GM19452 (cell line): ENCODE measurements around the gene GRIK5.
"Not testable (repeated sequence)": the region's sequence is repeated elsewhere in the genome, so short reads cannot be mapped to it uniquely, and the experiment has no call there.

ENCODE experiments used
- ATAC-seq: cut with Tn5 transposase; IDR thresholded peaks from one replicate; pipeline ENCODE4 v1.9.1; 2021; ENCODE audit not compliant: unreplicated experiment

Gene GRIK5

DNA sequence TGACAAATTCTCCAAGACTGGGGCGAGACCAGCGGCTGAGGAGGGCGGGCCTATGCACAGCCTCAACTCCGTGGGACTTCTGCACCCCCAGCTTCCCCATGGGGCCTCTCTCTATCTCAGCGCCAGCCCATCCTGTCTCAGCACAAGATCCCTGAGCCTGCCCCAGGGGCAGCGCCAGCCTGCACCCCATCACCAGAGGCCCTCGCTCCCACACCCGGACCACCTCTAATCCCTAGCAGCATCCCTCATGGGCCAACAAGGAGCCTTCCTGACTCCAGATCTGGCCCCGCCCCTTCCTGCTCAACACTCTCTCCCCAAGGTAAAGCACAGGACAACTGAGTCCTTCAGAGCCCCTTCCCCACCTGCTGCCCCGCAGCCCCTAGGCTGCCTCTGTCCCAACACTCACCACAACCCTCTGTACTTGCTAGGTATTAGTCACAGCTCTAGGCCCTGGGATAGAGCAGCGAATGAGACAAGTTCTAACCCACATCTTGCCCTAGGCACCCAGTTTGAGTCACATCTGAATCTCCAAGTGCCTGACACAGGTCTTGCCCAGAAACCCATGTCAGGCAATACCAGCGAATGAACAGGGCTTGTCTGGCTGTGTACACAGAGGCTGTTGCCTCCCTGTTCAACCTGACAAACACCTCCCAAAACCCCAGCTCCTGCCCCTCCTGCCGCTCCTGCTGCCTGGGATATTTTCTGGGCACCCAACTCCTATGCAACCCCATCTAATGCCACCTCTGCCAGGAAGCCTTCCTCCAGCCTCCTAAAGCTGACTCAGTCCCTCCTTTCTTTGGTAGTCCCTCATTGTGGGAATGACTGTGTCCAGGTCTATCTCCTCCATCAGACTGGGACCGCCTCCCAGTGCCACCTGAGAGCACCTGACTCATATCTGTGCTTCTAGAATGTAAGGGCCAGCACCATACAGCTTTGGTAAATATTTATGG lies 18.6 kb downstream of the GRIK5 start:
- ATAC-seq: no peak

DNA sequence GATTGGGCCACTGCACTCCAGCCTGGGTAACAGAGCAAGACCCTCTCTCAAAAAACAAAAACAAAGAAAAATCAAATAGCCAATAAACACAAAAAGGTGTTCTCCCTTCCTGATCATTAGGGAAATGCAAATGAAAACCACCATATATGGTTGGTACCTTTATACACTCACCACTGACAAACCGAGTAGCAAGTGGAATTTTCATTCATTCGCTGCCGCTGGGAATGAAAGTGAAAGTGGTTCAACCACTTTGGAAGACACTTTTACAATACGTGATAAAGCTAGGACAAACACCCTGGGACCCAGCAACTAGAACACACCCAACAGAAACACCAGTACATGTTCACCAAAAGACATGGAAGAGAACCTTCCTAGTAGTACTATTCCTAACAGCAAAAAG lies 21.0 kb downstream of the GRIK5 start:
- ATAC-seq: no peak

DNA sequence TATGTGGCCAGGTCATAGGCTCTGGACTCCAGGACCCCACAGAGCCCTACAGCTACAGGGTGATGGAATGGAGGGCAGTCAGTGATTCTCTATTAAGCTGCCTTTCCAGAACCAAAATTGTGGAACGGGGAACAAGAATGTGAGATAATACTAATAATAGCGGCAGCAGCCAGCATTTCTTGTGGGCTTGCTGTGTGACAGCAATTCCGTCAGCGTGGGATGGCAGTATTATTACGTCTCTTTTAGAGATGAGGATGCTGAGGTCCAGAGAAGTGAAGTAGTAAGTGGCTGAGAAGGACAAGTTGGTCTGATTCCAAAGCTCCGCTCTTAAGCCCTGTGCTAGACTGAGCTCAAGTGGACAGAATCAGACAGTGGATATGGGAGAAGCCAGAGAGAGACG lies 24.4 kb downstream of the GRIK5 start:
- no peak for ATAC-seq

DNA sequence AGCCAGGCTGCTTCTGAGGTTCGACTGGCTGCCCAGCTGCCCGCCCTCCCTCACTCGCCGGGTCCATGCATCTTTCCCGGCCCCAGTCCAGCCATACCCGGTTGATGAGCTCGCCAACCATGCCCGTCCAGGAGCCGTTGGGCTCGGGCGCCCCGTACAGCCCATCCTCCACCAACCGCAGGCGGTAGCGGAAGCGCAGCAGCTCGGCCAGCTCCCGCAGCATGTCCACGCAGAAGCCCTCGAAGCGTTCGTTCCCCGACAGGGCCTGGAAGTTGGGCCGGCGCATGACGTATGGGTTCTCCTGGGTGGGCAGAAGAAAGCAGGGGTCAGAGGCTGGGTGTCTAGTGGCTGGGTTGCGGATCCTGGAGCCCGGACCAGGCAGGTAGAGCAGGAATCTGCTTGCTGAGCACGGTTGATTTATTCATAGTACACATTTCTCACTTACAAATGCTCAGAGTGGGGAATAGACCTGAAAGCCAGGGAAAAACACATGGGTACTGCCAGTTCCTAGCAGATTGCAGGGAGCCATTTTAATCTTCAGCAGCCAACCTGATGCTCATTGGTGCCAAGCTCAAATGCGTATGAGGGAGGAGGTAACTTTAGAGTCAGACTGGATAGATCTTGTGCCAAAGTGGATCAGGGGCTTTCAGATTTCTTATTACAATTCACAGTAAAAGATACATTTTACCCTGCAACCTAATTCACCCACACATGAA lies 27.4 kb downstream of the GRIK5 start:
- no peak for ATAC-seq

DNA sequence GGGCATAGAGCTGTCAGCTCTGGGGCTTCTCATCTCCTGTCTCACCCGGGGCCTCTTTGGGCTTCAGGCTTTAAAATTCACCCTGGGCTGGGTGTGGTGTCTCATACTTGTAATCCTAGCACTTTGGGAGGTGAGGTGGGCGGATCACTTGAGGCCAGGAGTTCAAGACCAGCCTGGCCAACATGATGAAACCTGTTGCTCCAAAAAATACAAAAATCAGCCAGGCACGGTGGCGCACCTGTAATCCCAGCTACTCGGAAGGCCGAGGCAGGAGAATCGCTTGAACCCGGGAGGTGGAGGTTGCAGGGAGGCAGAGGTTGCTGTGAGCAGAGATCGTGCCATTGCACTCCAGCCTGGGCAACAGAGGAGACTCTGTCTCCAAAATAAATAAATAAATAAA lies 29.5 kb downstream of the GRIK5 start:
- ATAC-seq: not testable (repeated sequence)

DNA sequence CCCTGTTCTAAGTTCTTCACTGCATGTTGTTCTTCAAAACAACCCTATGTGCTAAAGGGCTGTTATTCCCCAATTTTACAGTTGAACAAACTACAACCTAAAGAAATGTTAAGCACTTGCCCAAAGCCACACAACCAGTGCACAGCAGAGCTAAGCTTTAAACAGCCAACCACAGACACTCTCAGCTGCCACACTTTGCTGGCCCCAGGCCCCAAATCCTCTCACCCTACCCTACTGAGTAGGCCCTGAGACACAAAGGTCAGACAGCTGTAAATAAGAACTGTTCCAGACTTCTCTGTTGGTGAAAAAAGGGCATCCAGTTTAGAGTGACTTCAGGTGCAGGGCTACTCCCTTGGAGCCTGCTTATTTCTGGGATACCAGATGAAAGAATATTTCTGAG lies 30.0 kb downstream of the GRIK5 start:
- ATAC-seq: no peak

DNA sequence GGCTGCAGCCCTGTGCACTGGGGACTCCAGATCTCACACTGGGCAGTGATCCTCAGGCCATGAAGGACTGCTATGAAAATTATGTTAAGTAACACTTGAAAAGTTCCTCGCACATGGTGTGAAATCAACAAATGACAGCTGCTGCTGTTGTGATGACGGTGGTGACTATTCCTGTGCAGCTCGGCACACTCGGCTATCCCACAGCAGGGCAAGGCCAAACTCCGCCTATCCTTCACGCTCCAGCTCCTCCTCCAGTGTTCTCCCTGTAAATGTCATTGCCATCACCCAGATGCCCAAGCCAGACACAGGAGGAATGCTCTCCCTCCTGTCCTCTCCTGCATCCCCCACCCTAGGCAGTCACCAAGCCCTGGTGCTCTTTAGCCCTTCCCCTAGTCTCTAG lies 31.3 kb downstream of the GRIK5 start:
- ATAC-seq: no peak

DNA sequence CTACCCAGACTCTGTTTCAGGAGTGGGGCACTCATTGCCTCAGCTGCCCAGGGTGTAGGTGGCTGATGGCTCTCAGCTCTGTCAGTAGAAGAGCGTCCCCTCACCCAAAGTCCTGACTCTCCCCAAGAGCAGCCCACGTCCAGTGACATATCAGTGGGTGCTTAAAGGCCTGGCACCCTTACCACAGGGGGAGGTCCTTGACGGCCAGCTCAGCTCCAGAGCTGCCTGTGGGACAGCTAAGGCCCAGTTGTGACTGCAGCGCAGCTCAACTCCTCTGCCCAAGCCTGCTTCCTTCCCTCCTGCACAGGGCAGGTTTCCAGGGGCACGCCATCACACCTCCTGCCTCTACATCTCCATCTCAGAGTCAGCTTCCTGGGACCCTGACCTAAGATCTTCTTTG lies 32.4 kb downstream of the GRIK5 start:
- no peak for ATAC-seq

DNA sequence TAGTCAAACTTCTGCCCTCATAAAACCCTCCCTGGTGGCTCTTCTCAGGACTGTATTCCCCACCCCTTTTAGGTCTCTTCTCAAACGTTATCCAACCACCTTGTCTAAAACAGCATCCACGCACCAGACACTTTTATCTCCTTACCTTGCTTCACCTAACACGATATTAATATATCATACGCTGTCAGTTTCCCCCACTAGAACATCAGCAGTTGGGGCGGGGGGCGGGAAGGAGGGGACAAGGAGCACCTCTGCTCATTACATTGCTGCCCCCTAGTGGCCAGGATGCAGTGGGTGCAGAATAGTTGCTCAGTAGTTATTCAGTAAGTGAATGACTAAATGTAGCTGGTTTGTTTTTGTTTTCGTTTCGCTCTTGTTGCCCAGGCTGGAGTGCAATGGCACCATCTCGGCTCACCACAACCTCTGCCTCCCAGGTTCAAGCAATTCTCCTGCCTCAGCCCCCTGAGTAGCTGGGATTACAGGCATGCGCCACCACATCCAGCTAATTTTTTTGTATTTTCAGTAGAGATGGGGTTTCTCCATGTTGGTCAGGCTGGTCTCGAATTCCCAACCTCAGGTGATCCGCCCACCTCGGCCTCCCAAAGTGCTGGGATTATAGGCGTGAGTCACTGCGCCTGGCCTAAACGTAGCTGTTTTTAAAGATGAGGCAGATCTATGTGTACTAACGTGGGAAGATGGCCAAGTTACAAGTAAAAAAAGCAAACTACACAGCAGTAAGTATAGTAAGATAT lies 35.2 kb downstream of the GRIK5 start:
- ATAC-seq: not testable (repeated sequence)

DNA sequence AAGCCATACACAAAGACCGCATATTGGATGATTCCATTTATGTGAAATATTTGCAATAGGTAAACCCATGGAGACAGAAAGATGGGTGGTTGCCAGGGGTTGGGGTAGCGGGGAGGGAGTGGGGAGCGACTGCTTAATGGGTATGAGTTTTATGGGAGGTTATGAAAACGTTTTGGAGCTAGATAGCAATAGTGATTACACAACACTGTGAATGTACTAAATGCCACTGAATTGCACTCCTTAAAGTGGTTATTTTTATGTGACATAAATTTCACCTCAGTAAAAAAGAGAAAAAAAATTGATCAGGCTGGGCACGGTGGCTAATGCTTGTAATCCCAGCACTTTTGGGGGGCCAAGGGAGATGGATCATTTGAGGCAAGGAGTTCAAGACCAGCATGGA lies 36.6 kb downstream of the GRIK5 start:
- no peak for ATAC-seq

DNA sequence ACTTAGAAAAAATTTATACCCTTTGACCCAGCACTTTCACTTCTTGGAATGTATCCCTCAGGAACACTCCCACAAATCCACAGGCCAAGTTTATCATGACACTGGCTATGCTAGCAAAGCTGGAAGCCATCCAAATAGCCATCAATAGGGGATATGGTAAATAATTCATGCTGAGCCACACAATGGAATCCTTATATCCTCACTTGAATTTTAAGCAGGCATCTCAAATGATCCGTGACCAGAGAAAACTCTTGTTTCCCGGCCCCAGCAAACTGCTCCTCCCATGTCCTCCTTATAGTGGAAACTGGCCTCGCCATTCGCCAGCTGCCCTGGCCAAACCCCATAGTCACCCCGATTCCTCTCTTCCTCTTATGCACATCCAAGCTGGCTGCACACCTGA lies 37.6 kb downstream of the GRIK5 start:
- ATAC-seq: no peak

DNA sequence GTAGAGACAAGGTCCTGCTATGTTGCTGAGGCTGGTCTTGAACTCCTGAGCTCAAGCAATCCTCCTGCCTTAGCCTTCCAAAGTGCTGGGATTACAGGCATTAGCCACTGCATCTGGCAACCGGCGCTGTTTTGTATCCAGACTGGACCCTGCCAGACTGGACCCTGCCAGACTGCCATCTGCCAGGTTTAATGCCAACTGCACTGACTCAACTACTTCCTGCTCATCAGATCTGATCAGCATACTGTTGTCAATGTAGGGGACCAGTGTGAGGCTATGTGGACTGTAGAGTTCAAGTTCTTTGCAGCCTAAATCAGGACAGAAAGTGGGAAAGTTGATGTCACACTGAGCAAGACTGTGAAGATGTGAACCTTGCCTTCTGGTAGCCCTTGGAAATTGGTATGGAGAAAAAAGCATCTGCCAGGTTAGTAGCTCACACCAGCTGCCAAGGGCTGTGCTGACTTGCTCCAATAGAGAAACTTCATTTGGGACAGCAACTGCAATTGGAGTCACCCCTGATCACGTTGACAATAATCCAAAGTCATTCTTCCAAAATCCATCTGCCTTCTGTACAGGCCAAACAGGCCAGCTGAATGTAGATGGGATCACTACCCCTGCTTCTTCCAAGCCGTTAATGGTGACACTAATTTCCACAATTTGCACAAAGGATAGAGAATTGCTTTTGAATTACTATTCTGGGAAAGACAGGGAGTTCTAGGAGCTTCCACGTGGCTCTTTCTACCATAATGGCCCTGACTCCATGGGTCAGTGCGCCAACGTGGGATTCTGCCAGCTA lies 39.2 kb downstream of the GRIK5 start:
- no peak for ATAC-seq

DNA sequence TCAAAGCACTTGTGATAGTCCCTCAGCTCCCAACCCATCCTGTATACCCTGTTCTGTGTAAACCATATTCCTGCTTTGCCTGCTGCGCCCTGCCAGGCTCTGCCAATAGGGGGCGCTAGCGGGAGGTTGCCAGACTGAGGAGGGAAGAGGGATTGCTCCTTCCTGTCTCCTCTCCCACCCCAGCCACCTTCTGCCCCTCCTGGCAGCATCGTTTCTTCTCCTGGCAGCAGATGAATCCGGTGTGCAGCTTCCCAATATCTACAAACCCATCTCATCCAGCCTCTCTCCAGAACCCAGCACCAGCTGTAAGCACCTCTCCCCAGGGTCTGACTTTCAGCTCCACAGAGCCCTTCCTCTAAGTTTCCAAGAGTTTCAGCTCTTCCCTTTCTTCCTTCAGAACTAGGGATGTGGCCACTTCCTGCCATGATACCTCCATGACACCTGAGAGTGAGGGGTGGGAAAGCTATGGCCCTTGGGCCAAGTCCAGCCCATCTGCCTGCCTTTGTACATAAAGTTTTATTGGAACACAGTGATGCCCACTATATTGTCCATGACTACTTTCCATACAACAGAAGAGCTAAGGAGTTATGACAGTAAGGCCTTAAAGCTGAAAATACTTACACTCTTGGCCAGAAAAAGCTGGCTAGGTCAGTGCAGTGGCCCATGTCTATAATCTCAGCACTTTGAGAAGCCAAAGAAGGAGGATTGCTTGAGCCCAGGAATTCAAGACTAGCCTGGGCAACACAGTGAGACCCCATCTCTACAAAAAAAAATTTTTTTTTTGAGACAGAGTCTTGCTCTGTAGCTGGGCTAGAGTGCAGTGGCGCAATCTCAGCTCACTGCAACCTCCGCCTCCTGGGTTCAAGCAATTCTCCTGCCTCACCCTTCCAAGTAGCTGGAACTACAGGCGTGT lies 41.4 kb downstream of the GRIK5 start:
- ATAC-seq: no peak

DNA sequence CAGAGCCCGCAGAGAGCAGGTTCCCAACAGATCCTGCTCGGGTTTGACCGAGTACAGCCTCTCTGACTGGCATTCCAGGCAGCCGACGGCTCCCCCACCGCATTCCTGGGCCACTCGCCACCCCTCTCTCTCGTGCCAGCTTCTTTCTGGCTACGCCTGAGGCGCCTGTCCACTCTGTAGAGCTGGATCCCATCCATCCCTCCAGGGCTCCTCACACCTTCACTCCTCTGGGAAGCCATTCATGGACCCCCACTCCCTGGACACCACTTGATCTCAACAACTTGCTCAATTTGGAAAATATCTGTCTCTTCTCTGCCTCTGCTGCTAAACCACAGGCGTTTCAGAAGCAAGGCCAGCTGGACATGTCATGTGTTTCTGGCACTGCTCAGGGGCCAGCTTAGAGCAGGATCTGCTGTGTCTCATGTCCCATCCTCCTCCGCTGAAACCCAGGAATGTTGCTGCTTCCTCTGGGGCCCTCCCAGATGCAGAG lies 45.3 kb downstream of the GRIK5 start:
- no peak for ATAC-seq

DNA sequence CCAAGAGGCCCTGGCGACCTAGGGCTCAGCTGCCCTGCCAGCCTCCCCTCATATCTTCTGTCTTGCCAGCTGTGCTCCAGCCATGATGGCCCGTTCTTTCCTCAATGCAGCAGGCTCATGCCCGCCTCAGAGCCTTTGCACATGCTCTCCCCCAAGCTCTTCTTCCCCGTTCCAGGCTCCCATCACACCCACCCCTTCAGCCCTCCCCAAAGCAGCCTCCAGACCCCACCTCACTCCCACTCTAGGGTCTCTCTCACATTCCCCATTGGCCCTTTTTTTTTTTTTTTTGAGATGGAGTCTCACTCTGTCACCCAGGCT lies 46.1 kb downstream of the GRIK5 start:
- no peak for ATAC-seq

DNA sequence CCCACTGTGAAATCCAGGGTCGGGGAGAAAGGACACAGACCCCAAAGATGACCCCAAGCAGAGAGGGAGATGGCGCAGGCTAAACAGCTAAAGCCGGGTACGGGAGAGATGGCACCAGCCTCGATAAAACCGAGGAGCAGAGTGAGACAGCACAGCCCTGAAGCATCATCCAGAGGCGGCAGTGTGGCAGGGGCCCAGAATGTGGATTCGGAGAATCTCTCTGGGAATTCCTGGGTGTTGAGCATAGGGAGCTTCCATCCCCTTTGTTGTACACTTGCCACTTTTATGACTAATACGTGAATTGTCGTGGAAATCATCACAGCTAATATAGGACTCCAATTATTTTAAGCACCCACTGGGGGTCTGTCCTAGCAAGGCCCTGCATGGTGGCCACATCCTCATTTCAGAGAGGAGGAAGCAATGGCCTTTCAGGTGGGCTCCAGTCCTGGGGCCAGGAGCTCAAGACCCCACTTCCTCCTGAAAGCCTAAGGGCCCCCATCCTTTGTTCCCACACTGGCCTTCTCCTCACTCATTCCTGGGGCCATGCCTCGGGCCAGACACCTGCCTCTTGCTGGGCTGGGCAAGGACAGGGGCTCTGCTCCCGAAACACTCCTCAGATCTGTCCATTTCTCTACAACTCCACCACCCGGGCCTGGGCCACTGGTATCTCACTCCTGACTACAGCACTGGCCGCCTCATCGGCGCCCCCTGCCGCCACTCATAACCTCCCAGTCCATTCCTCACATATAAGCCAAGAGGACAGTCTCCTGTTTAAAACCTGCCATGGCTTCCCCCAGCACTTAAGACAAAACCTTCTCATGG lies 46.7 kb downstream of the GRIK5 start:
- ATAC-seq: no peak

DNA sequence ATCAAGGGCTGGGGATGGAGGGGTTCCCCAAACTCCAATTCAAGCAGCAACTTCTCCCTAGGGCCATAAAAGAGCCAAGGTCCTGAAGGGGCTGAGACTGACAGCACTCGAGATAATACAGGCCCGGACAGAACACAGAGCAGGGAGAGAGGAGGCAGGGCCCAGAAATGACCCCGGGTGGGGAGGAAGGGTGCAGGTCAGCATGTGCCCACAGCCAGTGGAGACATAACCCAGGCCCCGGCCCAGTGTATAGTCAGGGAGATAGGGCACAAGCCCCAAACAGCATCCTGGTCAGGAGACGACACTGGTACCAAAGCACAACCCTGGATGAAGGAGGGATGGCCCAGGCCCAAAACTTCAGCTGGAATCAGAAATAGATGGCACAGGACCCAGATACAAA lies 47.4 kb downstream of the GRIK5 start:
- no peak for ATAC-seq

DNA sequence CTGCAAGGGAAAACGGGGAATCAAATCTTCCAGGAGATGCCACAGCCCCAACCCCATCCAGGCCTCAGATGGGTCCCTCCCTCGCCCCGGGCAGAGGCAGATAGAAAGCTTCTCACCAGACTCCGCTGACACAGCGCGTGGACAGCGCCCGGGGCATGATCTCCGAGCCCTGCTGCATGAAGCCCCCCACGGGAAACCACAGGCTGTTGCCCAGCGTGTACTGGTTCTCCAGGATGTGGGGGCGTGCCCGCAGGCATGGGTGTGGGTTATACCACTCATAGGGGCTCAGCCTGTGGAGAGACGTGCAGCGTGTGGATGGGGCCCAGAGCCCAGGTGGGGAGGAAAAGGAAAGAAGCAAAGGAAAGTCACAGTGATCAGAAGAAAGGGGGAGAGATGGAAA lies 48.8 kb downstream of the GRIK5 start:
- no peak for ATAC-seq
